HG03039 (cell line): Measurements from ENCODE around the gene SARS1.
"Not testable (repeated sequence)": the region's sequence is repeated elsewhere in the genome, so short reads cannot be mapped to it uniquely, and the experiment has no call there.

Source experiments
- ATAC-seq: cut with Tn5 transposase; IDR thresholded peaks from one replicate; pipeline ENCODE4 v1.9.1; 2021; ENCODE audit warnings: mild to moderate bottlenecking, moderate library complexity; ENCODE audit not compliant: unreplicated experiment

Gene SARS1

DNA sequence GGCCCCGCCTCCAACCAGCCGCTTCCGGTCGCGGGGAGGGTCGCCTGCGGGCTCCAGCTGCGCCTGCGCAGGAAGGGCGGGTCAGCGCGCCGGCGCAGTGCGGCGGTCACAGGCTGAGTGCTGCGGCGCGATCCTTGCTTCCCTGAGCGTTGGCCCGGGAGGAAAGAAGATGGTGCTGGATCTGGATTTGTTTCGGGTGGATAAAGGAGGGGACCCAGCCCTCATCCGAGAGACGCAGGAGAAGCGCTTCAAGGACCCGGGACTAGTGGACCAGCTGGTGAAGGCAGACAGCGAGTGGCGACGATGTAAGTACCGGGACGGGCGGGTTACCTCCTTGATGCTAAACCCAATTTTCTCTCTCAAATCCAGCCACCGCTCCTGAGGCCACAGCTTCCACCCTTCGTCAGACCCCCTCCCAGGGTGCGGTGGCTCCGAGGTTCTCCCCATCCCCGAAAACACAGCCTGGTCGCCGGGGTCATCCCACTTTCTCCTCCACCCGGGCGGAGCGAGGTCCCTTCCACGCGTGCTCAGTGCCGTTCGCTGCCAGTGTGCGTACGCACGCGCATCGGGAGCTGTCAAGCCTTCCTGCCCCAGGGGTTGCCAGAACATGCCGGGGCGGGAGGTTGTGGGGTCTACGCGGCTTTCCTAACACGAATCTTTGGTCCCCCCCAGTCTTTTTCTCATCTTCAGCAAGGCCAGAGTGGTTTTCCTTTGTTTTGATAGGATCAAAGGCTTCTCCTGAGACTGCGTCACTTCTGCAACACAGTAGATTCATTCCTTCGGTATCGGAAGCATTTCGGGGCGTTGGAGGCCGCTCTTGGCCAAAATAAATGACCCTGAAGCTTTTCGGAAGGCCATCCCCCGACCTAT, at the start of gene SARS1:
SARS1 (plus strand) TSS at position 95 of the 870 bp plus-strand sequence; CDS start at position 170, 75 bp downstream.
- peak; percentile 81 for ATAC-seq

DNA sequence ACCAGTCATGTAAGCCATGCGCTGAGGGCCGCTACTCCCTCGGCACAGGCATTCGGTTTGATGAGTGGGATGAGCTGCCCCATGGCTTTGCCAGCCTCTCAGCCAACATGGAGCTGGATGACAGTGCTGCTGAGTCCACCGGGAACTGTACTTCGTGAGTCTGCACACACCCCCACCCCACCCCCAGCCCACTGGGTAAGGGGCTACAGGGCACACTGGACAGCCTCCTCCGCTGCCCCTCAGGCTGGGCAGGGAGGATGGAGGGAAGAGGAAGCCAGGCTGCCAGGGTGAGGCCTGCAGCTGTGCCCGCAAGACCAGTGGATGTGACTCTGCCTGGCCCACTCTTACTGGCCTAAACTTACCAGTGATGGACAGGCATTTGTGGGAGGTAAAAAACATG, 49.2 kb upstream of the SARS1 start:
- no peak for ATAC-seq

GRCh38 chr1:109167001-109167506, 46.7 kb upstream of the SARS1 start:
- peak; percentile 51 for ATAC-seq

DNA sequence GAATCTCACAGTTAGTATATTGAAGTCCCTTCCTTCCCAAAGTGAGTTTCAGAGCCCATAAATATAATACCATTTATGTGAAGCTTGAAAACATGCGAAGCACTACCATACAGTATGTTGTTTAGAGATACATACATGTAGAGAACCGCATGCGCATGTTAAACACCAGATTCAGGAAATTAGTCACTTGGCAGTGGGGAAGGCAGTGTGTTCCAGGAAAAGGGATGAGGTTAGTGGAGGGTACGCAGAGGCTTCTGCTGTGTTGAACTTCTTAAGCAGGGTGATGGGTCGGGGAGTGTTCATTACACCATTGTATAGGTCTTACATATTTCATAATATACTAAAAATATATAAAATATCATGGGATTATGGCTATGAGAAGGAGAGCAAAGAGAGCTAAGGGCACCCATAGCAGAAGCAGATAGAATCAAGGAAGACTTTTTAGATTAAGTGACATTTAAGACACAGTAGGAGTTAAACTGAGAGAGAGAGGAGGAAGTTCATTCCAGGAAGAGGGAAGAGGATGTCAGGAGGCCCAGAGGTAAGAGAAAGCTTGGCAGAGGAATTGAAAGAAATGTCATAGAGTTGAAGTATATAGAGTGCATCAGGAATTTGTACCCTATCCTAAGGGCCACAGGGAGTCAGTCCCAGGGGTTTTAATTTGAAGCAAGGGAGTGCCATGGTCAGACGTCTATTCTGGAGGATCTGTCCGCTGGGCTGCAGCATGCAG, 43.5 kb upstream of the SARS1 start:
- no peak for ATAC-seq

- ATAC-seq, result no peak
These were observed 42.1 kb upstream of the SARS1 start for GRCh38 chr1:109171646-109172045.

GRCh38 chr1:109176349-109176748, 37.4 kb upstream of the SARS1 start:
- ATAC-seq, result not testable (repeated sequence)

DNA sequence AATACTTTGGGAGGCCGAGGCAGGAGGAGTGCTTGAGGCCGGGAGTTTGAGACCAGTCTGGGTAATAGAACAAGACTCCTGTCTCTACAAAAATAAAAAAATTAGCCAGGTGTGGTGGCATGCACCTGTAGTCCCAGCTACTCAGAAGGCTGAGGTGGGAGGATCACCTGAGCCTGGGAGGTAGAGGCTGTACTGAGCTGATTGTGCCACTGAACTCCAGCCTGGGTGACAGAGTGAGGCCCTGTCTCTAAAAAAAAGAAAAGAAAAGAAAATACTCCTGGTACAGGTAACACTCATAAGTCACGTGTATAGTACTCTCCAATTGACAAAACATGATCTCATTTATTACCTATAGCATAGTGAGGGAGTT, 33.0 kb upstream of the SARS1 start:
- not testable (repeated sequence) for ATAC-seq

DNA sequence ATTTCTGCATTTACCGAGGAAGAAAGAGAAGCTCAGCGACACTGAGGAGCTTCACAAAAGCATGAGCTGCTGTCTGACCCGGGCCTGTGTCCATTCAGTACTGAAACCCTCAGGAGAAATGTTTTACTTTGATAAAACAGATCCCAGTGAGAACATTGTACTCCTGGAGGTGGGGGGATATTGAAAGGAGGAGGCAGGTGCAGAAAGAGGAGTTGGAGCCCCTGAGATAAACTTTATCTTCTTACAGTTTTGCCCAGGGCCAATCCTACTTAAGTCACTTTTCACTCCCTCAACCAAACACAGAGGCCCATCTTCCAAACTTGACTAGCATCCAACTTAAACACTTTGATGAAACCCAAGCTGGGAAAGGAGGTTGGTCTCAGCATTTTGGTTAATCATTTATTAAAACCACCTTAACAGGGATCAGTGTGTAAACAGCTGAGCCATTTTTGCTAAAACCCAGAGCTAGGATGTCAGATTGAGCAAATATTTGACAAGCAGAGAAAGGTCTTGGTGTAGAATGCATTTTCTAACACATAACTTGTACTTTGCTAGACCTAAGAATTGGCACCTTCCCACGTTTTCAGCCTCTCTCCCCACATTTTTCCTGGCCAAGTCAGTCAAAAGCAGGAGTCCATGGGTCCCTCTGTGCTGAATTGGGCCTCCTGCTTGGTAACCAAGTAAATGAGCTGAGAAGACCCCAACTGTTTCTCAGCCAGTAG, 32.5 kb upstream of the SARS1 start:
- no peak for ATAC-seq

GRCh38 chr1:109181807-109182163, 31.9 kb upstream of the SARS1 start:
- no peak for ATAC-seq

GRCh38 chr1:109183058-109183738, 30.5 kb upstream of the SARS1 start:
- no peak for ATAC-seq

GRCh38 chr1:109184687-109185086, 29.0 kb upstream of the SARS1 start:
- no peak for ATAC-seq

DNA sequence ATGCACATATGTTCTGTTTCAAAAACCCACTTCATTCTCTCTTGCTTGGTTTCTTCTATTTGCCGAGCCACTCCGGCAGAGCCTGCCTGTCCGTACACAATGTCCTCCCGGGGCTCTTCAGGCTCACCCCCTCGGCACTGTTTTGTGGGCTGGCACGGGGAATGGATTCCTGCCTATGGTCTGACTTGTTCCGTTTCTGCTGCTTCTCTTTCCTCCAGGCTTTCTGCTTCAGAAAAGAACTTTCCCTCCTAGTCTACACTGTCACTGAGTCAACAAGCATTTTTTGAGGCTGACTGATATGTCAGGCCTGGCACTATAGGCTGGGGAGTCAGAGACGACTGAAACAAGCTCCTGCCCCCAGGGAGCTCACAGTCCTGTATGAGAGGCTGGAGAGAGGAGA, 28.4 kb upstream of the SARS1 start:
- no peak for ATAC-seq

- no peak for ATAC-seq
These were observed 27.6 kb upstream of the SARS1 start for GRCh38 chr1:109185990-109186732.

DNA sequence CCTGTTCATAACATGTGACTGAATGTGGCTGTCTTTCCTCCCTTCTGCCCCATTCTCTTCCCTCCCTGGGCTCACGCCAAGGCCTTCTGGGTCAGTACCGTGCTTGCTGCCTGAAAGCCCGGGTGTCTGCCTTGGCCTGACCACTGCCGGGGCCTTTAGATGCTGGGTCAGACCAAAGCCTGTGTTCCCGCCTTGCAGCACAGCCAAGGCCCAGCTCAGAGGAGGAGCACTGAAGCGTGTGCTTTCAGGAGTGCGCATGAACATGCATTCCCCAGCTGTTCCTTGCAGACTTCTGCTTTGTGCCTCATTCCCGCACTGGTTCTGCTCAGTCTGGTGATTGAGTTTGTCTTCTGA, 27.0 kb upstream of the SARS1 start:
- ATAC-seq, result no peak

GRCh38 chr1:109187127-109187526, 26.6 kb upstream of the SARS1 start:
- no peak for ATAC-seq

DNA sequence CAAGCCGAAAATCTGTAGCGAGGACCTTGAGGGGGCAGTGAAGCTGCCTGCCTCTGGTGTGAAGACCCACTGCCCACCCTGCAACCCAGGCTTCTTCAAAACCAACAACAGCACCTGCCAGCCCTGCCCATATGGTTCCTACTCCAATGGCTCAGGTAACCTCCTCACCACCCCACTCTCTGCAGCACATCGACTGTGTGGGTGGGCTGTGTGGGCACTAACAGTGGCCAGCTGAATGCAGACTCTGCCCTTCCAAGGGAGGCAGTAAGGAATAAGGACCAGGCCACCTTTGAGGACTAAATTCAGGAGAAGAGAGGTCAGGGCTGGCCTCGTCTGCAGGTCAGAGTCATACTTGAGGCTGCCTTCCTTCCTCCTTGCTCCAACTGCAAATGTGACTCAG, 25.5 kb upstream of the SARS1 start:
- ATAC-seq, result no peak

DNA sequence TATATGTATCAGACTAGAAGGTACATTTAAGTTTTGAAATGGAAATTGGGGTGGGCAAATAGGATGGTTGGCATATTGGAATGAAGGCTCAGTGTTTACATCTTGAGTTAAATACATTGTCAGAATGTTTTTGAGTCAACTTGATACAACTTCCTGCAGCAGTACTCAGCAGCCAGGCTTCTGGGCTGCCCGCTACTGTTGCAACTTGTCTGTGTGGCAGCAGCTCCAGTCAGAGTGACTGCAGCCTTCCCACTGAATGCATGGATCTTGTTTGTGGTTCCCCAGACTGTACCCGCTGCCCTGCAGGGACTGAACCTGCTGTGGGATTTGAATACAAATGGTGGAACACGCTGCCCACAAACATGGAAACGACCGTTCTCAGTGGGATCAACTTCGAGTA, 24.9 kb upstream of the SARS1 start:
- ATAC-seq, result no peak

DNA sequence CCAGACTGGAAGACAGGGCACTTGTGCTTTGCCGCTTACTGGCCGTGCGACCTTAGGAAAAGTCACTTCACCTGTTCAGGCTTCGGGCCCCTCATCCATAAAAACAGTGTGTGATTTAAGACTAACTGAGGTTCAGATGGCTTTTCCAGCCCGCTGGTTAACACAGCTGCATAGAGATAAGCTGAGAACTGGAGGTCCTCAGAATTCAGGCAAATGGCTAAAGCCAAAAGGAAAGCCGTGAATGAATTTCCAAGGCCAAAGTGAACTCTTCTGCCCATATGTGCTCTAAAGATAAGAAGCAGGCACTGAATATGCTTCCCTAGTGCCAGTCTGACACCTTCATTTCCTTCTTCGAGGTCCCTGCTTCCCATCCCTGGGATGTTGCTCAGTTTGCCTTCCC, 23.5 kb upstream of the SARS1 start:
- no peak for ATAC-seq

DNA sequence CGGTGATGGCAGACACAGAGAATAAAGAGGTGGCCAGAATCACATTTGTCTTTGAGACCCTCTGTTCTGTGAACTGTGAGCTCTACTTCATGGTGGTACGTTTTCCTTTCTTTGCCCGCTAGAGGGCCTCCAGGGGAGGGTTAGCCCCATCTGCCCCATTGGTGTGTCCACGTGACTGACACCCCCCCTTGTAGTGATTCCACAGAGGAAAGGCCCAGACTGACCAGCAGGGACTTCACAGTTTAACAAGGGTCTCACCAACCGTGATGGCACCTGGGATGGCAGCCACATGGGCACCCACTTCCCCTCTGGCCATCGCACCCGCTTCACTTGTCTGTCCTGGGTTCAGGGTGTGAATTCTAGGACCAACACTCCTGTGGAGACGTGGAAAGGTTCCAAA, 22.3 kb upstream of the SARS1 start:
- ATAC-seq, result no peak

DNA sequence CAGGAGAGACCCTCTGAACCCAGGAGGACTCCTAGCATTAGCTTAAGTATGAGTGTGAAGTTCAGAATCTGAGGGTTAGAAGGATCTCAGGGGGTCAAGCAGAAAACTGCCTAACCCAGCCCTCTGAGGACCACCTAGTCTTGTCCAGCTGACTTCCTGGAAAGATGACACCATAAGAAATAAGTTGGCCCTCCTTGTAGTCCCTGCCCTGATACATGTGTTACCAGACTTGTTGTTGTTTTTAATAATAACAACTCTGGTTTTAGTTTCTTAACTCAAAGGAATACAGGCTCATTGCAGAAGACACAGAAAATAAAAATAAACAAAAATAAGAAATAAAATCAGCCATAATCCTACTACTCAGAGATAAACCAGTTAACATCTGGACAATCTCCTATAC, 21.8 kb upstream of the SARS1 start:
- ATAC-seq, result no peak
